ENCODE measurements around the gene SSB. TPM values are rescaled to one million over a fixed set of nuclear protein-coding genes. Genes with fewer than 3 reads are reported as not detected.
"Not testable (repeated sequence)": the region's sequence is repeated elsewhere in the genome, so short reads cannot be mapped to it uniquely, and the experiment has no call there.

Gene SSB
- total RNA-seq, 4 donors from 2014 or later = 35.5 to 36.7 (median 36.1) TPM

GRCh38 chr2:169818241-169818640, 19.6 kb downstream of the SSB start:
- in situ Hi-C loops (cut with MboI; ENCODE audit: low sequenced_read_pairs in 4 of 4) = no loop called here
- intact Hi-C loops (cut with DNase I; ENCODE audit: low total_unique reads) = no loop called here
- peak in 1 of 2 donors; percentile 30 for ATAC-seq
- no peak overlapping the region for H3K4me3 ChIP-seq
- TF ChIP-seq CTCF (IDR thresholded peaks at IDR 0.05 in 4 of 5, conservative IDR thresholded peaks at IDR 0.05 in 1 of 5) (no peak), POLR2A (IDR thresholded peaks at IDR 0.05) (no peak)
- peaks cover 21 to 24% of the 10 kb centered on the region in 2 donors for H3K4me1 ChIP-seq
- DNase-seq = no peak
- peaks cover 0 to 48% of the 10 kb centered on the region in 2 donors for H3K36me3 ChIP-seq
- no peaks in the 10 kb centered on the region for H3K27me3 ChIP-seq
- peak overlapping the region in 3 of 4 donors; percentile 0 to 14 (median 8) for H3K27ac ChIP-seq
- H3K9me3 ChIP-seq = no peaks in the 10 kb centered on the region

GRCh38 chr2:169819106-169819505, 20.4 kb downstream of the SSB start:
- no peak for DNase-seq
- no peaks in the 10 kb centered on the region for H3K27me3 ChIP-seq
- intact Hi-C loops (cut with DNase I; ENCODE audit: low total_unique reads) = no loop called here
- peaks cover 29 to 33% of the 10 kb centered on the region in 2 donors for H3K4me1 ChIP-seq
- in situ Hi-C loops (cut with MboI; ENCODE audit: low sequenced_read_pairs in 4 of 4) = no loop called here
- H3K27ac ChIP-seq = peak overlapping the region in 1 of 4 donors; percentile 30
- ATAC-seq = no peak
- no peaks in the 10 kb centered on the region for H3K9me3 ChIP-seq
- TF ChIP-seq POLR2A (IDR thresholded peaks at IDR 0.05) (no peak), CTCF (IDR thresholded peaks at IDR 0.05 in 4 of 5, conservative IDR thresholded peaks at IDR 0.05 in 1 of 5) (no peak)
- H3K36me3 ChIP-seq = peaks cover 0 to 40% of the 10 kb centered on the region in 2 donors
- H3K4me3 ChIP-seq = no peak overlapping the region

- Histone ChIP-seq H3K36me3 (peaks cover 0 to 33% of the 10 kb centered on the region in 2 donors), H3K4me1 (peaks cover 32 to 35% of the 10 kb centered on the region in 2 donors)
- H3K9me3 ChIP-seq, H3K27ac ChIP-seq, H3K27me3 ChIP-seq, ATAC-seq, H3K4me3 ChIP-seq, DNase-seq: not testable (repeated sequence)
- in situ Hi-C loops (cut with MboI; ENCODE audit: low sequenced_read_pairs in 4 of 4) (loop anchor here (5.0 to 10.0 kb wide), 3 partner anchors 105 to 112 kb away; no protein-coding TSS in a partner anchor), intact Hi-C loops (cut with DNase I; ENCODE audit: low total_unique reads) (loop anchor here (10.0 kb wide), 2 partner anchors 235 to 305 kb away; partner anchors contain the start of gene PPIG)
Observed at GRCh38 chr2:169820101-169820500, 21.4 kb downstream of the SSB start.

GRCh38 chr2:169822036-169822435, 23.4 kb downstream of the SSB start:
- DNase-seq = no peak
- in situ Hi-C loops (cut with MboI; ENCODE audit: low sequenced_read_pairs in 4 of 4) (loop anchor here (5.0 to 10.0 kb wide), 3 partner anchors 103 to 110 kb away; no protein-coding TSS in a partner anchor), intact Hi-C loops (cut with DNase I; ENCODE audit: low total_unique reads) (loop anchor here (10.0 kb wide), 2 partner anchors 237 to 307 kb away; partner anchors contain the start of gene PPIG)
- Histone ChIP-seq H3K9me3 (no peaks in the 10 kb centered on the region), H3K27me3 (no peaks in the 10 kb centered on the region), H3K27ac (peak overlapping the region in 1 of 4 donors; percentile 85), H3K4me3 (no peak overlapping the region), H3K4me1 (peaks cover 37 to 38% of the 10 kb centered on the region in 2 donors), H3K36me3 (peaks cover 0 to 30% of the 10 kb centered on the region in 2 donors)
- ATAC-seq = no peak
- no peak for TF ChIP-seq POLR2A (IDR thresholded peaks at IDR 0.05)
- TF ChIP-seq CTCF (IDR thresholded peaks at IDR 0.05 in 4 of 5, conservative IDR thresholded peaks at IDR 0.05 in 1 of 5) = no peak

GRCh38 chr2:169822785-169823392, 24.2 kb downstream of the SSB start:
- no peaks in the 10 kb centered on the region for H3K27me3 ChIP-seq
- H3K36me3 ChIP-seq = peaks cover 0 to 22% of the 10 kb centered on the region in 2 donors
- in situ Hi-C loops (cut with MboI; ENCODE audit: low sequenced_read_pairs in 4 of 4) = loop anchor here (5.0 to 10.0 kb wide), 3 partner anchors 102 to 109 kb away; no protein-coding TSS in a partner anchor
- intact Hi-C loops (cut with DNase I; ENCODE audit: low total_unique reads) = loop anchor here (10.0 kb wide), 2 partner anchors 238 to 308 kb away; partner anchors contain the start of gene PPIG
- ATAC-seq = no peak
- no peaks in the 10 kb centered on the region for H3K9me3 ChIP-seq
- peak overlapping the region; percentile 85 to 97 (median 94) for H3K27ac ChIP-seq
- TF ChIP-seq CTCF (IDR thresholded peaks at IDR 0.05 in 4 of 5, conservative IDR thresholded peaks at IDR 0.05 in 1 of 5) = no peak
- no peak for TF ChIP-seq POLR2A (IDR thresholded peaks at IDR 0.05)
- peaks cover 38% of the 10 kb centered on the region in 2 donors for H3K4me1 ChIP-seq
- H3K4me3 ChIP-seq = no peak overlapping the region
- DNase-seq = no peak
